Trophoblast cell (in vitro differentiated cells and primary cell): ENCODE data around the gene DUOXA1.
"Not testable (repeated sequence)": the region's sequence is repeated elsewhere in the genome, so short reads cannot be mapped to it uniquely, and the experiment has no call there.

ENCODE experiments used
- DNase-seq, 2 donors: peaks; one replicate each; pipeline ENCODE4 v3.0.0-alpha.2; 2016
- H2AFZ ChIP-seq: 2 replicates; pipeline ENCODE4 v1.6.1; 2013; ENCODE audit warnings: low read length, moderate library complexity, mild to moderate bottlenecking; ENCODE audit not compliant: insufficient read depth, poor library complexity
- H2AK5ac ChIP-seq: 2 replicates; pipeline ENCODE4 v1.6.1; 2013; ENCODE audit warnings: mild to moderate bottlenecking, low read length
- H2BK120ac ChIP-seq: 2 replicates; pipeline ENCODE4 v1.6.1; 2013; ENCODE audit warnings: low read length, mild to moderate bottlenecking, moderate library complexity; ENCODE audit not compliant: insufficient read depth, poor library complexity
- H2BK12ac ChIP-seq: 2 replicates; pipeline ENCODE4 v1.6.1; 2013; ENCODE audit warnings: mild to moderate bottlenecking, low read length, moderate library complexity
- H2BK5ac ChIP-seq: 2 replicates; pipeline ENCODE4 v1.6.1; 2013; ENCODE audit warnings: low read length, low read depth, moderate library complexity, mild to moderate bottlenecking; ENCODE audit not compliant: poor library complexity
- H3K14ac ChIP-seq: 2 replicates; pipeline ENCODE4 v1.6.1; 2013; ENCODE audit warnings: mild to moderate bottlenecking, low read length
- H3K18ac ChIP-seq: 2 replicates; pipeline ENCODE4 v1.6.1; 2013; ENCODE audit warnings: mild to moderate bottlenecking, low read length
- H3K23ac ChIP-seq: 2 replicates; pipeline ENCODE4 v1.6.1; 2013; ENCODE audit warnings: low read length
- H3K27ac ChIP-seq: 2 replicates; pipeline ENCODE4 v1.5.1; 2013; ENCODE audit warnings: low read depth, mild to moderate bottlenecking, inconsistent platforms, low read length, moderate library complexity
- H3K27me3 ChIP-seq: 2 replicates; pipeline ENCODE4 v1.6.1; 2013; ENCODE audit warnings: inconsistent platforms, mild to moderate bottlenecking, low read length, moderate library complexity; ENCODE audit not compliant: insufficient read depth
- H3K36me3 ChIP-seq, 2 experiments: 1 replicate in 1 of 2; 2 replicates in 1 of 2; pipeline ENCODE4 v1.6.1; 2013; ENCODE audit warnings: low read length in 2 of 2, mild to moderate bottlenecking in 2 of 2, moderate library complexity in 1 of 2; ENCODE audit not compliant: insufficient read depth in 2 of 2, control insufficient read depth in 1 of 2
- H3K4ac ChIP-seq: 2 replicates; pipeline ENCODE4 v1.6.1; 2013; ENCODE audit warnings: low read depth, mild to moderate bottlenecking, low read length, moderate library complexity
- H3K4me1 ChIP-seq, 2 experiments: 1 replicate in 1 of 2; 2 replicates in 1 of 2; pipeline ENCODE4 v1.6.1; 2013; ENCODE audit warnings: low read length in 2 of 2, mild to moderate bottlenecking in 2 of 2, moderate library complexity in 1 of 2; ENCODE audit not compliant: insufficient read depth in 2 of 2, control insufficient read depth in 1 of 2
- H3K4me2 ChIP-seq: 2 replicates; pipeline ENCODE4 v1.6.1; 2013; ENCODE audit warnings: inconsistent platforms, mild to moderate bottlenecking, low read length, moderate library complexity
- H3K4me3 ChIP-seq: 2 replicates; pipeline ENCODE4 v1.5.1; 2013; ENCODE audit warnings: mild to moderate bottlenecking, low read depth, low read length, inconsistent platforms
- H3K79me1 ChIP-seq: one replicate; pipeline ENCODE4 v1.6.1; 2013; ENCODE audit warnings: low read length
- H3K79me2 ChIP-seq: 2 replicates; pipeline ENCODE4 v1.6.1; 2013; ENCODE audit warnings: low read length, mild to moderate bottlenecking; ENCODE audit not compliant: control insufficient read depth, insufficient read depth, poor library complexity
- H3K9ac ChIP-seq: 2 replicates; pipeline ENCODE4 v1.6.1; 2013; ENCODE audit warnings: mild to moderate bottlenecking, low read length
- H3K9me3 ChIP-seq: 2 replicates; pipeline ENCODE4 v1.6.1; 2013; ENCODE audit warnings: low read depth, mild to moderate bottlenecking, control low read depth, inconsistent platforms, low read length; ENCODE audit not compliant: insufficient read depth
- H4K12ac ChIP-seq: 2 replicates; pipeline ENCODE4 v1.6.1; 2013; ENCODE audit warnings: low read depth, mild to moderate bottlenecking, low read length, moderate library complexity
- H4K8ac ChIP-seq: 2 replicates; pipeline ENCODE4 v1.6.1; 2013; ENCODE audit warnings: low read depth, mild to moderate bottlenecking, low read length, moderate library complexity
- H4K91ac ChIP-seq: one replicate; pipeline ENCODE4 v1.6.1; 2013; ENCODE audit warnings: low read depth, mild to moderate bottlenecking, low read length, moderate library complexity
- WGBS: extraction: QIAGEN DNeasy Blood & Tissue Kit; methylation state at CpG from one replicate; pipeline ENCODE4 v1.1.7; 2013; ENCODE audit warnings: missing lambda C conversion rate; ENCODE audit not compliant: insufficient read length, insufficient coverage; ENCODE audit errors: extremely low coverage; 5-methylcytosine and 5-hydroxymethylcytosine counted together

Gene DUOXA1

GRCh38 chr15:45079201-45079600 is 50.5 kb downstream of the DUOXA1 start:
- not testable (repeated sequence) for H2BK12ac ChIP-seq, H2BK5ac ChIP-seq, H2BK120ac ChIP-seq, DNase-seq, H3K4me1 ChIP-seq, H3K9me3 ChIP-seq, H2AFZ ChIP-seq, H3K18ac ChIP-seq, H4K8ac ChIP-seq, H3K36me3 ChIP-seq, H3K4ac ChIP-seq, H3K27me3 ChIP-seq, H4K91ac ChIP-seq, H3K4me3 ChIP-seq, H3K79me1 ChIP-seq, H3K79me2 ChIP-seq, H4K12ac ChIP-seq, H3K4me2 ChIP-seq, H3K27ac ChIP-seq, H2AK5ac ChIP-seq, H3K9ac ChIP-seq, H3K23ac ChIP-seq, H3K14ac ChIP-seq
- WGBS, result no CpG with 5 or more reads among the region's 5 CpGs

DNA sequence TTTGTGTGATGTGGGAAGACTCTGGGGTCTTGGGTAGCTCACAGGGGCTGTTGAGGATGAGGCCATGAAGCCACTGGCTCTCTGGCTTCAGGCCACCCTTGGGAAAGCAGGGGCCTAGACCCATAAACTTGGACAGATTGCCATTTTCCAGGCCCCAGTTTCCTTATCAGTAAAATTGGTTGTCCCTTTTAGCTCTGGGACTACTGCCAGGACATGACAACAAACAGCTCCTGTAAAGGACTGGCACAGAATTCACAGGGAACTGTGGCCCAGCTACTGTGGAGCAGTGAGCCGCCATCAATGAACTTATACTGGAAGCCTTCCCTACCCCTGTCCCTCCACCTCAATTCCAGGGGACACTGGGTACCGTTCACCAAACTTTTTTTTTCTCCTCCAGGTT is 52.3 kb downstream of the DUOXA1 start:
- not testable (repeated sequence) for H3K4me1 ChIP-seq, H3K27ac ChIP-seq, H3K4ac ChIP-seq, H3K4me3 ChIP-seq, H3K9me3 ChIP-seq, H3K14ac ChIP-seq, H2AFZ ChIP-seq, H3K9ac ChIP-seq, H2BK5ac ChIP-seq, H4K12ac ChIP-seq, H2AK5ac ChIP-seq, H3K79me1 ChIP-seq, H2BK12ac ChIP-seq, H4K91ac ChIP-seq, H3K4me2 ChIP-seq, H3K23ac ChIP-seq, H3K27me3 ChIP-seq, H3K79me2 ChIP-seq, H3K36me3 ChIP-seq, H3K18ac ChIP-seq, H2BK120ac ChIP-seq, DNase-seq, H4K8ac ChIP-seq
- no CpG with 5 or more reads among the region's 2 CpGs for WGBS

DNA sequence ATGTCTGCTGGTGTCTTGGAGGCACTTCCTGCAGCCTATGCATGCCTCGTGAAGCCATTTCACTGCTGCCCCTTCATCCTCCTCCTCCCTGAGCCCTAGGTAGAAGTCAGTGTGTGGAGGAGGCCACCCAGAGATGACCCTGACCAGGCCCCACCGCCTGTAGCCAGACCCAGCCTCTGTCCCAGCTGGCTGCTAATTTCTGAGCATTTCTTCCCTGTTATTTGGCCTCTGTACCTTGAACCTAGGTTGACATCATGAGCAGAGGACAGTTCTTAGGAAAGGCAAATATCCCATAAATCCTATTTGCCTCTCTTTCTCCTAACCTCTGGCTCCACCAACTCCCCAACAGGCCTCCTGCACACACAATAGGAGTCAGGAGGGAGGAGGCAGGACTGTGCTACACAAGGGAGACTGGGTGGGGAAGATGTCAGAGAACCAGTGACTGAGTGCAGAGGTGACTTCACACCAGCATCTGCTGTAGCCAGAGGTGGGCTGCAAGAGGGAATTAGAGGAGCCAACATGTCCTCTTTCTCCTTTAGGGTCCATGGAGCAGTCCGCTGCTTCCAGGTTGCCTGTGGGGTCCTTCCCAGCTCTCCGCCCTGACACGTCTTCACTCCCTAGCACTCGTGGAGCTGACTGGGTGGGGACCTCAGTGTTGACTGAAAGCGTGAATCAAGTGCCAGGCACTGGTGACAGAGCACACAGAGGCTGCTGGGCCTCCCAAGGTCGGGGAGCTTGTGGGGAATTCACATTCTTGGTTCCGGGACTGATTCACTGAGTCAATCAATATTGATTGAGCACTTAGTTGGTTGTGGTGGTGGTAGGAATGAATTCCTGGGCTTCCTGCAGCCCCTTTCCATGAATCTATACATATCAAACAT is 54.0 kb downstream of the DUOXA1 start:
- not testable (repeated sequence) for H3K4me3 ChIP-seq, H4K12ac ChIP-seq, H2BK120ac ChIP-seq, H3K9ac ChIP-seq, H4K8ac ChIP-seq, H3K18ac ChIP-seq, H3K79me2 ChIP-seq, H3K27ac ChIP-seq, H3K23ac ChIP-seq, H3K4ac ChIP-seq, H2BK12ac ChIP-seq, H3K4me1 ChIP-seq, H3K9me3 ChIP-seq, H2AFZ ChIP-seq, H4K91ac ChIP-seq, H3K4me2 ChIP-seq, H2BK5ac ChIP-seq, H3K27me3 ChIP-seq, H3K79me1 ChIP-seq, H3K14ac ChIP-seq, H2AK5ac ChIP-seq, DNase-seq, H3K36me3 ChIP-seq
- no CpG with 5 or more reads among the region's 9 CpGs for WGBS

DNA sequence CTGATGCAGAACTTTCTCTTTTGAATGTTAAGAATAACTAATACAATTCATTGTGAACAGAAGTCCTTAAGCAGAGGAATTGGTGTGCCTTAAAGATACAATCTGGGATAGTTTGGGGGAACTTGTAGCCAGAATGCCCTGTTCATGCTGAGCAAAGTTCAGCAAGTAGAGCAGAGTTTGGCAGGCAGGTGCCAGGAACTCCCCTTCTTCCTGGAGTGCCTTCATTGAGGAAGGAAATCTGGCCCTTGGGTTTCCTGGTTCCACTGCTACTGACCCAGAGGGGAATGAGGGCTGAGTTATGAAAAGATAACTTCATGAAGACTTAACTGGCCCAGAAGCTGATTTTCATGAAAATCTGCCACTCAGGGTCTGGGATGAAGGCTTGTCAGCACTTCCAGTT is 56.1 kb downstream of the DUOXA1 start:
- not testable (repeated sequence) for H3K14ac ChIP-seq, DNase-seq, H2BK12ac ChIP-seq, H3K4me3 ChIP-seq, H3K23ac ChIP-seq, H3K4me2 ChIP-seq, H3K79me2 ChIP-seq, H2AK5ac ChIP-seq, H2AFZ ChIP-seq, H4K12ac ChIP-seq, H3K9me3 ChIP-seq, H4K91ac ChIP-seq, H3K27me3 ChIP-seq, H4K8ac ChIP-seq, H3K79me1 ChIP-seq, H3K9ac ChIP-seq, H3K4ac ChIP-seq, H3K18ac ChIP-seq, H3K36me3 ChIP-seq, H2BK5ac ChIP-seq, H3K4me1 ChIP-seq, H2BK120ac ChIP-seq, H3K27ac ChIP-seq
